Fibroblast of the conjunctiva (primary cell): ENCODE measurements around the gene MTA1.
A peak's percentile ranks its signal among the peaks of the same experiment; 100 is the strongest.

ENCODE experiments used
- DNase-seq: peaks from one replicate; pipeline ENCODE4 v3.0.0-alpha.2; 2010; ENCODE audit warnings: low read depth

Gene MTA1

GRCh38 chr14:105465209-105466031, 45.8 kb downstream of the MTA1 start:
- DNase-seq: no peak

GRCh38 chr14:105466531-105467248, 47.1 kb downstream of the MTA1 start:
- no peak for DNase-seq

GRCh38 chr14:105467249-105467941, 47.8 kb downstream of the MTA1 start:
- DNase-seq: no peak

GRCh38 chr14:105467942-105468471, 48.4 kb downstream of the MTA1 start:
- DNase-seq: no peak

GRCh38 chr14:105468621-105469241, 49.1 kb downstream of the MTA1 start:
- DNase-seq: no peak

GRCh38 chr14:105469456-105470349, 50.1 kb downstream of the MTA1 start:
- no peak for DNase-seq

- no peak for DNase-seq
Observed at GRCh38 chr14:105470350-105471296, 51.0 kb downstream of the MTA1 start.

GRCh38 chr14:105471297-105471821, 51.7 kb downstream of the MTA1 start:
- DNase-seq: no peak

- no peak for DNase-seq
Observed at GRCh38 chr14:105471823-105472485, 52.3 kb downstream of the MTA1 start.

GRCh38 chr14:105472486-105472991, 52.9 kb downstream of the MTA1 start:
- no peak for DNase-seq

GRCh38 chr14:105473033-105473676, 53.5 kb downstream of the MTA1 start:
- no peak for DNase-seq

- peak; percentile 42 for DNase-seq
Observed at GRCh38 chr14:105473677-105474482, 54.3 kb downstream of the MTA1 start.

- DNase-seq: no peak
Observed at GRCh38 chr14:105474483-105475268, 55.0 kb downstream of the MTA1 start, which contains the start of gene CRIP2. TSS of gene CRIP2 (plus strand) at chr14:105474821. CDS start at chr14:105474863, 42 bp downstream.

- no peak for DNase-seq
Observed at GRCh38 chr14:105475269-105476096, 55.9 kb downstream of the MTA1 start.

- DNase-seq: no peak
Observed at GRCh38 chr14:105476097-105476830, 56.6 kb downstream of the MTA1 start.
